ENCODE data around the gene MARCO.
"Not testable (repeated sequence)": the region's sequence is repeated elsewhere in the genome, so short reads cannot be mapped to it uniquely, and the experiment has no call there.

MARCO gene

DNA sequence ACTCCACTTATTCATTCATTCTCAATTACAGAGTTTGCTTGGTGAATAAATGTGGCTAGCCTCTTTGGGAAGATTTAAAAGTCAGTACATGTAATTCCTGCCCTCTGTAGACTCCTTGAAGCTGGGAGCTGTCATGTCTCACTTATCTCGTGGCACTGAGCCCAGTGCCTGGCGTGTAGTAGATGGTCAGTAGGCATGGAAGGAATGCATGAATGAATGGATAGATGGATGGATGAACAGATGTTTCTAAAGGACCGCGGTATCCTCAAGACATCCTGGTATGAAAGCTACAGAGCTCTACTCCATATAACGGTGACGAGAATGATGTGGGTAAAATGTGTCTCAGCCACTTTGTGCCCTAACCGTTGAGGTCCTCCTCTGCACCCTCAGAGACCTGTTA lies 83.0 kb downstream of the MARCO start:
- no peak overlapping the region for H3K4me2 ChIP-seq (ENCODE audit: low read length)
- peaks cover 11% of the 10 kb centered on the region for H3K27me3 ChIP-seq (ENCODE audit: control insufficient read depth, insufficient read depth, low read length)
- H3K4me1 ChIP-seq (ENCODE audit: control insufficient read depth, insufficient read depth, low read length): no peaks in the 10 kb centered on the region

DNA sequence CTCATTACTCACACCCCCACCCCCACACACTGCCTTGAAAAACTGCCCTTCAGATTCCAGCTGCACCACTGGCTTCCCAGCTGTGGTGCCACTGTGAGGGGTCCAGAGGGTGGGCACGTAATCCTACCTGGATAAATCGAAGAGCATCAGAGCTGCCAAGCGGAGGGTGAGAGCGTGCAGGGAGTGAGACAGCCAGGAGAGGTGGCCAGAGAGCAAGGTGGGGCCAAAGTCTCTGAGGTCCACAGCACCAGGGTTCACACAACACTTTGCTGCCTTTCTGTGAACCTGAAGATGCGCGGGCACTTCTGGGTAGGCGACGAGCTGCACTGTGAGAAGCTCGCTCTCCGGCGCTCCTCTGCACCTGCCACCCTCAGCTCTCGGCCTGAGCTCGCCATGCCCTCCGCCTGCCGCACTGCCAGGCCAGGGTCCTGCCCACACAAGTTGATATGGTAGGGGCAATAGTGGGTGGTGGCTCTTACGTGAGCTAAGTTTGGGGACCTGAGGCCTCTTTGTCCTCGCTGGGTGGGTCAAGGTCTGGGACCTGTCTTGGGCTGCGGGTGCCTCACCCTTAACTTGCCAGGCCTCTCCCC lies 83.9 kb downstream of the MARCO start:
- H3K9ac ChIP-seq (ENCODE audit: low read depth, low read length): no peak overlapping the region
- H3K27me3 ChIP-seq (ENCODE audit: control insufficient read depth, insufficient read depth, low read length): peaks cover 14% of the 10 kb centered on the region
- no peaks in the 10 kb centered on the region for H3K36me3 ChIP-seq (ENCODE audit: insufficient read depth, low read length)
- no peaks in the 10 kb centered on the region for H3K9me3 ChIP-seq (replicated peaks; ENCODE audit: low read length)
- no peaks in the 10 kb centered on the region for H3K4me1 ChIP-seq (ENCODE audit: control insufficient read depth, insufficient read depth, low read length)
- H3K4me2 ChIP-seq (ENCODE audit: low read length): no peak overlapping the region
- H3K4me3 ChIP-seq (ENCODE audit: low read length): no peak overlapping the region

More for the DNA sequence above, 83.0 kb downstream of the MARCO start:
- H3K4me3 ChIP-seq (ENCODE audit: low read length): no peak overlapping the region
- no peaks in the 10 kb centered on the region for H3K36me3 ChIP-seq (ENCODE audit: insufficient read depth, low read length)
- H3K9ac ChIP-seq (ENCODE audit: low read depth, low read length): no peak overlapping the region
- H3K9me3 ChIP-seq (replicated peaks; ENCODE audit: low read length): no peaks in the 10 kb centered on the region

DNA sequence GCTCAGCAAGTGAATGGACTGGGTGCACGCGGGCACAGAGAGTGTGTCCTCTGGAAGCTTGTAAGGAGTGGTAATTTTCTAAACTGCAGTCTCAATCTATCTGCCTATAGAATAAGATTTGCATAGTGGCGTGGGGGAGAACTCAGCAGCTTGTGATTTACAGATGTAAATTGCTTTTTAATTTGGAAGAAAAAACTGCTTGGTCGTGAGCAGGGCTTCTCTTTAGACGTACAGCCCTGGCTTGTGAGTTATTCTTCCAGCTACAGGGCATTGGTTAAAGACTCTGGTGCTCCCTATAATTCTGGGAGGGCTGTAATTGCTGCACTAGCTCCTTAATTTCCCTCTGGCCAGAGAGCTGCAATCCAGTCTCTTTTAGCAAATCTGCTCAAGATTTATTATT lies 84.9 kb downstream of the MARCO start:
- Histone ChIP-seq H3K4me1 (ENCODE audit: control insufficient read depth, insufficient read depth, low read length) (no peaks in the 10 kb centered on the region), H3K4me2 (ENCODE audit: low read length) (no peak overlapping the region), H3K9me3 (replicated peaks; ENCODE audit: low read length) (no peaks in the 10 kb centered on the region), H3K36me3 (ENCODE audit: insufficient read depth, low read length) (no peaks in the 10 kb centered on the region), H3K9ac (ENCODE audit: low read depth, low read length) (no peak overlapping the region), H3K4me3 (ENCODE audit: low read length) (no peak overlapping the region), H3K27me3 (ENCODE audit: control insufficient read depth, insufficient read depth, low read length) (peaks cover 18% of the 10 kb centered on the region)

DNA sequence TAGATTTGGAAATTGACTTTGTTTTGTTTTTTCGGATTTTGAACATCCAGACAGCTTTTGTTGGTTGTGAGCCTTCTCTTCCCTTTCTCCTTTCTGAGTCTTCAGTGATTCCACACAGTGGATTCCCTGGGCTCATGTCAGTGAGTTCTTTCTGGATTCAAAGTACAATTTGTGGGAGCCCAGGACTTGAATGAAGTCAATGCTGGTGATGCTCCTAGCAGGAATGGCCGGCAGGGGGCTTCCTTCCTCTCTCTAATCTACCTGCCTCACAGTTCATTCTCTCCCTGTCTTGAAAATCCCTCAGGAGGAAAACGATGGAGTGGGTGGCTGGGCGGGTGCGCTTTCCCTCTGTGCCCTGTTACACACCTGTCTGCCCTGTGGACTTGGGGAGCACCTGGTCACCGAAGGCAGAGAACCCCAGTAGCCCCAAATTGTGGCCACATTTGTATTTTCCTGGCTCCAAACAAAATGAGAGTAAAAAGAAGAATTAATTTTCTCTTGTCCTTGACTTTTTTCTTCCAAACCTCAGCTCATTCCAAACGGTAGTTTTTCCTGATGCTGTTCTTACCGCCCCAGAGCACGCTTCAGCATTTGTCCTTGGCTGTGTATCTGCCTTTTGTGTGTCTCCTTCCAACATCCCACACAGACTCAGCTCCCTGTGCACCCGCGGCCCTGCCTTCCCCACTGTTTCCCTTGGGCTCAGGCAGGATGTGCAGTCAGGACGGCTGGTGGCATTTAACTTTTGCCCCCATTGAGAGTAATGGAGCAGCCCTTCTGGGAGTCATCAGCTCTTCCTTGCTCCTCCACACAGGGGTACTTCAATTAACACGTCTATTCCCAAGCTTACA lies 86.6 kb downstream of the MARCO start:
- no peaks in the 10 kb centered on the region for H3K9me3 ChIP-seq (replicated peaks; ENCODE audit: low read length)
- no peak overlapping the region for H3K9ac ChIP-seq (ENCODE audit: low read depth, low read length)
- H3K4me2 ChIP-seq (ENCODE audit: low read length): no peak overlapping the region
- H3K4me1 ChIP-seq (ENCODE audit: control insufficient read depth, insufficient read depth, low read length): no peaks in the 10 kb centered on the region
- no peaks in the 10 kb centered on the region for H3K36me3 ChIP-seq (ENCODE audit: insufficient read depth, low read length)
- H3K27me3 ChIP-seq (ENCODE audit: control insufficient read depth, insufficient read depth, low read length): peaks cover 13% of the 10 kb centered on the region
- no peak overlapping the region for H3K4me3 ChIP-seq (ENCODE audit: low read length)

DNA sequence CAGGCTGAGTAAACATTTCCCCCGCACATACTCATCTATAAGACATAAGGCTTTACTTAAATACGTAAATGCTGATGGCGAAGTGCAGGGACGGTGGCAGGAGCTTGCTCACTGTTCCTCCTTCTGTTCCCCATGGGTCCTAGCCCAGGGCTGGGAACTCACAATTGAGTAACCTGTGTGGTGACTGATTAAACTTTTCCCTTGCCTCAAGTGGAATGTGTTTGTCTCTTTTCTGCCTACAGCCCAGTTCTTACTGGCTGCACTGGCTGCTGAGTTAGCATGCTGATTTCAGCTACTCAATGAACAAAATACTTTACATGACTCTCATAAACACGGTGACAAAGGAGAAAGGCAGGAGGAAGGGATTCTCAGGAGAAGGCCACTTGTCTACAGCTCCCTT lies 87.3 kb downstream of the MARCO start:
- Histone ChIP-seq H3K4me2 (ENCODE audit: low read length) (no peak overlapping the region), H3K36me3 (ENCODE audit: insufficient read depth, low read length) (no peaks in the 10 kb centered on the region), H3K4me3 (ENCODE audit: low read length) (no peak overlapping the region), H3K4me1 (ENCODE audit: control insufficient read depth, insufficient read depth, low read length) (no peaks in the 10 kb centered on the region), H3K9me3 (replicated peaks; ENCODE audit: low read length) (no peaks in the 10 kb centered on the region), H3K27me3 (ENCODE audit: control insufficient read depth, insufficient read depth, low read length) (peaks cover 13% of the 10 kb centered on the region), H3K9ac (ENCODE audit: low read depth, low read length) (no peak overlapping the region)

DNA sequence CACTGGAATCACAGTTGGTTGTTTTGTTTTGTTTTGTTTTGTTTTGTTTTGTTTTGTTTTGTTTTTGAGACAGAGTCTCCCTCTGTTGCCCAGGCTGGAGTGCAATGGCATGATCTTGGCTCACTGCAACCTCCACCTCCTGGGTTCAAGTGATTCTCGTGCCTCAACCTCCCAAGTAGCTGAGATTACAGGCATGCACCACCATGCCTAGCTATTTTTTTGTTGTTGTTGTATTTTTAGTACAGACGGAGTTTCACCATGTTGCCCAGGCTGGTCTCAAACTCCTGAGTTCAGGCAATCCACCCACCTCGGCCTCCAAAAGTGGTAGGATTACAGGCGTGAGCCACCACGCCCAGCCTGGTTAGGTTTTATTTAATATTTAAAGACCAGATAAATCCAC lies 95.9 kb downstream of the MARCO start:
- not testable (repeated sequence) for H3K36me3 ChIP-seq (ENCODE audit: insufficient read depth, low read length); H3K4me1 ChIP-seq (ENCODE audit: control insufficient read depth, insufficient read depth, low read length); H3K4me2 ChIP-seq (ENCODE audit: low read length); H3K4me3 ChIP-seq (ENCODE audit: low read length); H3K9me3 ChIP-seq (replicated peaks; ENCODE audit: low read length); H3K9ac ChIP-seq (ENCODE audit: low read depth, low read length)
- H3K27me3 ChIP-seq (ENCODE audit: control insufficient read depth, insufficient read depth, low read length): peaks cover 17% of the 10 kb centered on the region

DNA sequence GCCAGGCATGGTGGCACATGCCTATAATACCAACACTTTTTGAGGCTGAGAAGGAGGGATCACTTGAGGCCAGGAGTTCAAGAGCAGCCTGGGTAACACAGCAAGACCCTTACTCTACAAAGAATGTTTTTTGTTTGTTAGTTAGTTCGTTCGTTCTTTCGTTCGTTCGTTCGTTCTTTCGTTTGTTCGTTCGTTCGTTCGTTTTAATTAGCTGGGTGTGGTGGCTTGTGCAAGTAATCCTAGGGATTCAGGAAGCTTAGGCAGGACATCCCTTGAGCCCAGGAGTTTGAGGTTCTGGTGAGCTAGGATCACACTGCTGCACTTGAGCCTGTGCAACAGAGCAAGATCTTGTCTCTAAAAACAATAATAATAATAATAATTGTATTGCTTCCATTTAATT lies 98.7 kb downstream of the MARCO start:
- H3K4me2 ChIP-seq (ENCODE audit: low read length): no peak overlapping the region
- H3K4me3 ChIP-seq (ENCODE audit: low read length): no peak overlapping the region
- no peaks in the 10 kb centered on the region for H3K4me1 ChIP-seq (ENCODE audit: control insufficient read depth, insufficient read depth, low read length)
- no peaks in the 10 kb centered on the region for H3K9me3 ChIP-seq (replicated peaks; ENCODE audit: low read length)
- peaks cover 17% of the 10 kb centered on the region for H3K27me3 ChIP-seq (ENCODE audit: control insufficient read depth, insufficient read depth, low read length)
- H3K9ac ChIP-seq (ENCODE audit: low read depth, low read length): no peak overlapping the region
- no peaks in the 10 kb centered on the region for H3K36me3 ChIP-seq (ENCODE audit: insufficient read depth, low read length)

Data from skeletal muscle satellite cell (primary cell).